RKO (cell line): ENCODE measurements around the gene GRID1.

Source experiments
- DNase-seq: peaks from one replicate; pipeline ENCODE4 v3.0.0-alpha.2; 2016; ENCODE audit warnings: low spot score

Gene GRID1

DNA sequence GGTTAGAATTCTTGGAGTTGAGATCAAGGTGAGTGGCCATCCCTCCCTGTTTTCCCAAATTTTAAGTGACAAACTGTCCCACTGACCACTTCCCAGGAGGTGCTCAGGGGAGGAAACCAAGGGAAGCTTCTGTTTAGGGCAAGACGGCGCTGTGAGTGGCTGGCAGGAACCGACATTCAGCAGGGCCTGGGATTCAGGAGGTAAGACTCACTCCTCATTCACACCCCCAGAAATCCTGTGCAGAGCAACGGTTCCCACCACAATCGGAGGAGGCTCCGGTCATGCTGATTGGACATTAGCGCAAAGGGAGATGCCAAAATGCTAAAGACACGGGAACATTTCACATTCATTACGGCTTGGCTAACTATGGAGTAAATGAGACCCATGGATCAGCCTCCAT lies 200.9 kb downstream of the GRID1 start:
- DNase-seq = no peak

DNA sequence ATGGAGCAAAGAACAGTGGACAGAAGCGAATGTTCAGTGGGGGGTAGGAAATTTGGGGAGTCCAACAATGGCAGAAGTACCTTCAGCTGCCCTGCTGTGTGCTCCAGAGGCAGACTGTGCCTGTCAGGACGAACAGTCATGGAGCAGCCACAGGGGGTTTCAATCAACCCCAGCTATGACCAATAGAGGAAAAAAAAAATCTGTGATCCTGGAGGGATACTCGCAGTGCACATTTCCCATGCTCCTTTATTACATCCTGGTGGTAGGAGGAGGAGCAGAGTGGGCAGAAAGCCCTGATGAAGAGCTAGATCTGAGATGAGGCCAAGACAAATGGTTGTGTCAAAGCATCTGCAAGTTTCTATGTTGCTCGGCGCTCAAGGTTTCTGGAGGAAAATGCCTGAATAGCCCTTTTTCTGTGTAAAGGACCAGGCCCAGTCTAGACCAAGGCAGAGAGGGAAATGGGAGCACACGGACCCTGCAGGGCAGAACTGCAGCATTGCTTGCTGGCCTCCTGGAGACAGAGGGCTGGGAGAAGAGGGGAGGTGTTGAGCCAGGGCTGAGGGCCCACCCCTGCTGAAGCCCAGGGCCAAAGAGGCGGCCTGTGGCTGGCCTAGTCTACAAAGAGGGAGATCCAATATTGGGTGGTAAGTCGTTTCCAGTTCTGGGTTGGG lies 201.5 kb downstream of the GRID1 start:
- no peak for DNase-seq

GRCh38 chr10:86164174-86164774 lies 202.3 kb downstream of the GRID1 start:
- no peak for DNase-seq

DNA sequence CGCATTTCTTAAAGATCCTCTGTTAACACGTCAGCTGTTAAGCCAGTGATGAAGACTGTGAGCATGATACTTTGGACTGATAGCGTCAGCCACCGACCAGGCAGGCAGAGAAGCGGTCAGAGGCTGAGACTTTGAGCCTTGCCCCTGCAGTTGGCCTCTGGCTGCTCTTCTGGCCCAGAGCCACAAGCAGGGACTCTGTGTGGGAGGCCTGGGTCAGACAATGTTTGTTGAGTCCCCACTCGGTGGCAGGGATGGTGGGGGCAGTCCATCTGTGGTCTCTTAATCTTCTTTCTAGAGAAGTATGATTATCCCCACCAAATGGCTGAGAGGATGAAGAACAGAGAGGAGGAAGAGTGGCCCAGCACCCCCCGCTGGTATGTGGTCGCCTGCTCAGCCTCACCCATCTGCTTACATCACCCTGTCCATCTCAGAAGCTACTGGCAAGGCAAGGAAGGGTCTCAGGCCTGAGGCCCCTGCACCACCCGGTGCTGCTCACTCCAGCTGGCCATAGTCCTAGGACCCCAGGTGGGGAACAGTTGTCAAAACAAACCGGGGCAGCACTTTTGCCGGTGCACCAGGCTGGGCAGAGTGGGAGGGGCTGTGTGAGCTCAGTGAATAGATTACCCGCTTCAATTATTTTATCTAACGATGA lies 202.9 kb downstream of the GRID1 start:
- DNase-seq = no peak

GRCh38 chr10:86162696-86163400 lies 203.7 kb downstream of the GRID1 start:
- no peak for DNase-seq

DNA sequence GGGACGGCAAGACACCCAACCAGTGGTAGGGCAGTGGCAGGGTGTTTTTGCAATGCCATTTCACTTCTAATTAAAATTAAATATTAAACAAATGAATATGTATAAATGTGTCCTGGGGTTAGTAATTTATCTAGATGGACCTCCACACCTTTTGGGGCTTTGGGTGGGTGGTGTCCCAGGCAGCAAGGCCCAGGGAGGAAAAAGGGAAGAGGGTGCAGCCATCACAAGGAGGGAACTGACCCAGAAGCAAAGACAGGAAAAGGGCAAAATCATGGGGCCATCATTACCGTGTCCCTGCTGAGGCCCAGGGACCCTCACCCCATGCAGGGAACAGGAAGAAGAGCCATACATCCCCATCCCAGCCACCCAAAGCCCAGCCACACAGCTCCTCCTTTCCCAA lies 204.6 kb downstream of the GRID1 start:
- DNase-seq = no peak

DNA sequence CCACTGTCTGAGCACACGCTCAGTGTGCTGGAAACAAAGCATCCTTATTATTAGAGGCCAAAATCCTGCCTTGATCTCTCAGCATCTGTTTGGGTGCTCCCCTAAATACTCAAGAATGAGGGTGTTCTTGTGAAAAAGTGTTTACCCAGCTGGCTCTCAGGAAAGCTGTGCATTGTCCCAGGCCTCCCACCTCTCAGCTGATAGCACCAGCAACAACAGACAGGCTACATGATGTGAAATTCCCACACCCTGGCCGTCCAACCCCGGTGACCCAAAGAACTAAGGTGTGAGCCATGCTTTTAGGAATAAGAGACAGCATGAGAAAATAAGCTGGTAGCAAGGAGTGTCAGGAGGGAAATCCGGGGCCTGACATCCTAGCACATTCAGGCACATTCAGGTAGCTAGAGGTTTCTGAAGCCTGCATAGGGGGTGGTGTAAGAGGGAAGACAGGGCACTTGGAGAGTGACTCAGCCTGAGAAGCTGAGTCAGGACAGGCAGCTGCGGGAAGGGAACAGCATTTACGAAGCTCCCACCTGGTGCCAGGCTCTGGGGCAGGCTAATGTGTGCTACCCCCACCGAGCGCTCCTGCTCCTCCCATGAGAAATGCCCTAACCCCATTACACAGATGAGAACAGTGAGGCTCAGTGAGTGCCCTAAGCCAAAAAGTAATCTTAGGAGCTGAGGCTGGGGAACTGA lies 205.6 kb downstream of the GRID1 start:
- no peak for DNase-seq

DNA sequence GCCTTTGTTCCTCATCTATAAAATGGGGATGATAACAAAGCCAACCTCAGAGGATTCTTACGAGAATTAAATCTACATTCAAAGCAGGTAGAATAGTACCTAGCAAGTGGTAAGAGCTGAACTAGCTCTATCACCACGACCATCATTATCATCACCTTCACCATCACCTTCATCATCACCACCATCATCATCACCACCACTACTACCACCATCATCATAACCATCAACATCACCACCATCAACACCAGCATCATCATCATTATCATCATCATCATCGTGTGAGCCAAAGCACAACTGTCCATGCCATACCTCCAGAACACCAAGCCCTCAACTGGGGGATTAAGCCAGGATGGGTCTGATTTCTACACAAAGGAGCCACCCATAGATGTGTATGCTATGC lies 206.8 kb downstream of the GRID1 start:
- no peak for DNase-seq

DNA sequence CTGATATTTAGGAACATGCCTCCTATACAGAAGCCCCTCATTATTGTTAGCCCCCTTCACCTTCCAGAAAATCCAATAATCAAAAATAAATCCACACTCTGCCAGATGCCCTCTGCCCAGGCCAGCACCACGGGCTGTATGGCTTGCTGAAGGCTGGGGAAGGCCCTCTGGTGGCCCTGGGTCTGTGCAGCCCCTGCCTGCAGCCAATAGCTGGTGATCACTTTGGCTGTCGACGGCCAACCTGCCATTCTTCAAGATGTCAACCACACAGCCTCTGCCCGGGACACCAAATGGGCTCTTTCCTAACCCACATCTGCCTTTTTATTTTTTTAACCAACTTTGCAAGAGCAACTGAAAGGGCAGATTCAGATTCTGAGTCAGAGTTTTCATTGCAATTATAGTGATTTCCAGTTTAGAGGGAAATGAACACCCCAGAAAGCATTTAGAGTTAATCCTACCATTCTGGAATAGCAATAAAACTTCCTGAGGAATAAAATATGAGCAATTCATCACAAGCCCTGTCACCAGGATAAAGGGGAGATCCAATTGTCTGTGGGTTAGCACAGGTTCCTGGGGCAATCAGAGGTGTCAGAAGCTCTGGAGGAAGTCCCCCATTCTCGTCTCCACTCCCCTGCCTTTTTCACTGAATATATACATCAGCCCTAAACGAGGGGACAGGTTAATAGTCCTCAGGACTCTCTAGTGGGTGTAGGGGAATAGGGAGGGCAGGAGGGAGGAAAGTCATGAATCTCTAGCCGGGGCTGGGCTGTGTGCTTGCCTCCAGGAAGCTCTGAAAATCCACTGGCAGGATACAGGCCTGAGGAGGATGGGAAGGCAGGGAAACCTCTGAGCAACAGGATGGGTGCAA lies 211.3 kb downstream of the GRID1 start:
- no peak for DNase-seq

DNA sequence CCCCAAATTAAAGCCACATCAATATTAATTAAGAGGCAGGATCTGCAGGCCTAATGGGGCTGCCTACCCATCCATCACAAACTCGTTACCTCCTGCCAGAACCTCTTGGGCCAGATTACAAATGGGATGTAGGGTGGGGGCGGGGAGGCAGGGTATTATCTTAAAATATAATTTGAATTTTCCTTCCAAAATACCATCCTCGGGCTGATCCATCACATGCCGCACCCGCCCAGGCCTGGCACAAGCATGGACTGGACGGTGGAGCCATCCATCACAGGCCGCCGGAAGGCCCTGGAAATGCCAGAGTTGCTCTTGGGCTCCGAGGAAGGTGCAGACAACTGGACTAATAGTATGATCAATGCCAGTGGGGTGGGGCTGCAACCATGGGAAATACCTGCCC lies 212.8 kb downstream of the GRID1 start:
- no peak for DNase-seq

GRCh38 chr10:86152911-86153310 lies 213.7 kb downstream of the GRID1 start:
- DNase-seq = no peak

DNA sequence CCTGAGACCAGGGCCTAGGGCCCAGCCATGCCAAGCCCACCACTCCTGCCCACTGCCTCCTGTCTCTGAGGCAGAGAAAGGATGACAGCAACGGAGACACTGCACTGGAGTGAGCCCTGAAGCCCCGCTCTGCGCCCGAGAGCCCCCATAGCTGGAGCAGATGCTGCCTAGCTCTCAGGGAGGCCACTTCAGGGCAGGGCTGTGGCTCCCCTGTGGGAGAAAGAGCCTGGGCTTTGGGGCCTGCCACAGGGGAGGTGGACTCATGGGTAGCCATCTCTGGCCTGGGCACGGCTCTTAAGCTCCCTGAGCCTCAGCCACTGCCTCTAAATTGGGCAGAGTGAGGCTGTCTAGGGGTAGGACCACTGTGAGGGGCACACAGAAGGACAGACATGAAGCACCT lies 214.2 kb downstream of the GRID1 start:
- DNase-seq = no peak

DNA sequence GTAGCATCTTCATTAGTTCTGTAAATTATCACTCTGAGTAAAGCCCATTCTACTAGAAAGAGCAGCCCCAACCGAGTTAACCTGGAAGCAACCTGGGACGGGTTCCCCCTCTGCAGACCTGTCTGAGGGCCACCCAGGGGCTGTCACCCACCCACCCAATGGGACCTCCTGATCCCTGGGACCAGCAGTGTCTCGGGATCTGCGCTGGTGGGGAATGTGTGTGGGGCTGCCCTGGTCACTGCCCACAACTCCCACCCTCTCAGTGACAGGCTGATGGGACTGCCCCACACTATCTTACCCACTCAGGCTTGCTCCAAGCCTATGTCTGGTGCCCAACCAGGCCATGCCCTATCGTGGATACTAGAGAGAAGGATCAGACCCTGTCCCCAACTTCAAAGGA lies 215.0 kb downstream of the GRID1 start:
- no peak for DNase-seq

DNA sequence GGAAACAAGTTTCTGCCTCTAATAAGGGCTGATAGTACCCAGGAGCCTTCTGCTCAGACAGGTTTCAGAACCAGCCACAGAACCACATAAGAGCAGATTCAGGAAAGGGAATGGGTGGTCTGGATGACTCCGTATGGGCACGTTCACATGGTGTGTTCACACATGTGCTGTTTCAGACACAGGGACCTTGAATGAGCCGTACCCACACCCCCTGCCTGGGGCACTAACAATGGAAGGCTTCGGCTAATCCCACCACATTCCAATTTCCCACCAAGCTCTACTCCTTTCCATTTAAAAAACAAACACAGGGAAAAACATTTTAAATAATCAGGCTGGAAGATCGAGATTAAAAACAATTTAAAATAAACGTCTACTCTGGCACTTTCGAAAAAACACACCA lies 217.3 kb downstream of the GRID1 start:
- no peak for DNase-seq

DNA sequence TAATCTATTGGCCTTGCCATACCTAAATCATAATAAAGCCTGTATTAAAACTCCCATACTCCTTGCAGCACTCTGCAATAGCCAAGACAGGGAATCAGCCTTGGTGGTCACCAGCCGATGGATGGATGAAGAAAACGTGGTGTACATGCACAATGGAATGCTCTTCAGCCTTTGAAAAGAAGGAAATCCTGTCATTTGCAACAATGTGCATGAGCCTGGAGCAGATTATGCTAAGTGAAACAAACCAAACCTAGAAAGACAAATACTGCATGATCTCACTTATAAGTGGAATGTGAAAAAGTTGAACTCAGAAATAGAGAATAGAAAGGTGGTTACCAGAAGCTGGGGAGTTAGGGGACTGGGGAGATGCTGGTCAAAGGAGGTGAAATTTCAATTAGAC lies 218.5 kb downstream of the GRID1 start:
- DNase-seq = no peak

DNA sequence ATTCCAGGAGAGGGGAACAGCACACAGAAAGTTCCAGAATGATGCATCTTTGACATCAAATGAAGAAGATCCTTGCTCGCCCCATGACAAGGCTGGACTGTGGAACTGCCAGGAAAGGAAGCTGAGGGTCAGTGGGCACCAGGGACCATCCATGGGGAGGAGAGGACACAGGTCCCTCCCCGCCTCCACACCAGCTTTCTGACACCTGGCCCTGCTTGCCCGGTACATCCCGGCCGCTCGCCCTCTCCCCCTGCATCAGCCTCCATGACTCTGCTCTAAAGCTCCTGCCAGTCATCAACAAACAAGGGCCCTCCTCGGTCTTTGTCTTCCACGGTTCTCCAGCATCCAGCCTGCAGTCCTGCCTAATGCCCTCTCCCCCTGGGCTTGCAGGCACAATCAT lies 222.3 kb downstream of the GRID1 start:
- no peak for DNase-seq

GRCh38 chr10:86141896-86142295 lies 224.7 kb downstream of the GRID1 start:
- no peak for DNase-seq

- DNase-seq = no peak
Observed at GRCh38 chr10:86139066-86139657, 227.4 kb downstream of the GRID1 start.

DNA sequence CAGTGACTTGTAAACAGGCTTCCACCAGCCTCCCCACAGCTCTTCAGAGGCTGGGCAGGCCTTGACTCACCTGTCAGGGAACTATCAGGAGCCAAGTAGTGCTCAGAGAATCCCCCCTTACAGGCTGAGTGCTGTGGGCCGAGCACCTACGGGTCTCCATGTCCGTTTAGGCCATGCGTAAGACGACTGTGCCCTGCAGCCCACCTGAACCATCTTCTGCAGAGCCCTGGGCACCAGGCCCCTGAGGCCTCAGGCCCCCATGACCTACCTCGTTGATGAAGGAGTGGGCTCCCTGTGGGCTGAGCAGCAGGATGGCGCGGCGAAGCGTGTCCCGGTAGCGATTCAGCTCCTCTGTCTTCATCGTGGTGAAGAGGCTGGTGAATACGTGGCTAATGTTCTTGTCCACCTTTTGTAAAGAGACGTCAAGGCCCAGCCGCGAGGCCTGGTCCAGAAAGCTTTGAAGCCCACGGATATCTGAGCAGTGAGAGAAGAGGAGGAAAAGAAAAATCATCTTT lies 228.0 kb downstream of the GRID1 start:
- DNase-seq = no peak

- DNase-seq = no peak
Observed at GRCh38 chr10:86137561-86137960, 229.0 kb downstream of the GRID1 start.

DNA sequence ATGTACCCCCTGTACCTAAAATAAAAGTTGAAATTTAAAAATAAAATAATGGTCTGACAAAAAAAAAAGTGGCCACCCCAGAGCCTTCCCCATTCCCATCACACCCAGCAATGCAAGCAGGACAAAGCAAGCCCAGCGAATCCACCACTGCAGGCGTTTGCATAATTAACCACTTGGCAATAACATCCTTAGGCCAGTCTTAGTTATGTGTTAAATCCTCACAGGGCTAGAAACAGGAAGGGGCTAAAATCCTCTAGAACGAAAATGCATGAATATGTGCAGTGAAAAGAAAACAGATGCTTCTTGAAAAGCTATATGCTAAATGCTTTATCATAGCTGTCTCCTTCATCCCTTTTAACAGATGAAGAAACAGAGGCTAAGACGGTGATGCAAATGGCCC lies 229.7 kb downstream of the GRID1 start:
- no peak for DNase-seq
